AG04450 (cell line): ENCODE results near the gene KCNQ5. TPM values are rescaled to one million over a fixed set of nuclear protein-coding genes. Genes with fewer than 3 reads are reported as not detected.

Source experiments
- CTCF ChIA-PET: fragments of 300-600, 350-600 bp; formaldehyde crosslinking; extraction: SDS; loops from one replicate; lab custom pipeline; 2022; ENCODE audit warnings: antibody characterized with exemption, inconsistent platforms; lab: Charles Lee
- POLR2A ChIA-PET: fragments of 350-600 bp; formaldehyde crosslinking; extraction: SDS; loops from one replicate; lab custom pipeline; 2021; ENCODE audit warnings: antibody characterized with exemption, inconsistent platforms; lab: Yijun Ruan, JAX
- DNase-seq: peaks from one replicate; pipeline ENCODE4 v3.0.0-alpha.2; 2011; ENCODE audit warnings: low read depth, low spot score
- H3K27ac ChIP-seq: one replicate; pipeline ENCODE4 v1.5.1; 2012; ENCODE audit warnings: low read depth, low read length, control low read depth
- H3K27me3 ChIP-seq: one replicate; pipeline ENCODE4 v1.6.0; 2012; ENCODE audit warnings: low read length; ENCODE audit not compliant: control insufficient read depth, insufficient read depth
- H3K4me3 ChIP-seq: 2 replicates; pipeline ENCODE4 v1.5.1; 2011; ENCODE audit warnings: mild to moderate bottlenecking, low read depth, low read length, control low read depth
- H3K9me3 ChIP-seq: 2 replicates; pipeline ENCODE4 v1.5.1; 2012; ENCODE audit warnings: low read length; ENCODE audit not compliant: control insufficient read depth, insufficient read depth
- polyA plus RNA-seq: library from polyadenylated mRNA; depleted of rRNA; stranded (reverse); fragments of >200 nt; gene quantifications from 2 replicates; pipeline ENCODE4 v1.2.3, GENCODE V29; 2011
- TF ChIP-seq, protein P1 (sequence below): IDR thresholded peaks from 2 replicates; pipeline ENCODE4 v1.5.1; 2011; ENCODE audit warnings: low read depth, low read length, control low read depth, inconsistent platforms

KCNQ5 gene
- polyA plus RNA-seq, 1 experiment, result 0.52 TPM

GRCh38 chr6:72864799-72865198 is 242.9 kb downstream of the KCNQ5 start:
- CTCF ChIA-PET, result no interaction called here
- DNase-seq, result no peak
- Histone ChIP-seq H3K4me3 (no peak overlapping the region), H3K27ac (no peak overlapping the region), H3K27me3 (no peaks in the 10 kb centered on the region), H3K9me3 (no peaks in the 10 kb centered on the region)
- POLR2A ChIA-PET, result no interaction called here
- TF ChIP-seq, protein P1, sequence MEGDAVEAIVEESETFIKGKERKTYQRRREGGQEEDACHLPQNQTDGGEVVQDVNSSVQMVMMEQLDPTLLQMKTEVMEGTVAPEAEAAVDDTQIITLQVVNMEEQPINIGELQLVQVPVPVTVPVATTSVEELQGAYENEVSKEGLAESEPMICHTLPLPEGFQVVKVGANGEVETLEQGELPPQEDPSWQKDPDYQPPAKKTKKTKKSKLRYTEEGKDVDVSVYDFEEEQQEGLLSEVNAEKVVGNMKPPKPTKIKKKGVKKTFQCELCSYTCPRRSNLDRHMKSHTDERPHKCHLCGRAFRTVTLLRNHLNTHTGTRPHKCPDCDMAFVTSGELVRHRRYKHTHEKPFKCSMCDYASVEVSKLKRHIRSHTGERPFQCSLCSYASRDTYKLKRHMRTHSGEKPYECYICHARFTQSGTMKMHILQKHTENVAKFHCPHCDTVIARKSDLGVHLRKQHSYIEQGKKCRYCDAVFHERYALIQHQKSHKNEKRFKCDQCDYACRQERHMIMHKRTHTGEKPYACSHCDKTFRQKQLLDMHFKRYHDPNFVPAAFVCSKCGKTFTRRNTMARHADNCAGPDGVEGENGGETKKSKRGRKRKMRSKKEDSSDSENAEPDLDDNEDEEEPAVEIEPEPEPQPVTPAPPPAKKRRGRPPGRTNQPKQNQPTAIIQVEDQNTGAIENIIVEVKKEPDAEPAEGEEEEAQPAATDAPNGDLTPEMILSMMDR, result no peak

- H3K27ac ChIP-seq, result no peak overlapping the region
- ChIA-PET CTCF (no interaction called here), POLR2A (interaction anchor here (0.7 kb wide), 1 partner anchor 38 kb away, joined by 6 read pairs; no protein-coding TSS in a partner anchor)
- no peaks in the 10 kb centered on the region for H3K9me3 ChIP-seq
- H3K4me3 ChIP-seq, result no peak overlapping the region
- H3K27me3 ChIP-seq, result no peaks in the 10 kb centered on the region
- TF ChIP-seq, protein P1, result no peak
- no peak for DNase-seq
Measured at GRCh38 chr6:72865467-72865866, 243.6 kb downstream of the KCNQ5 start.

GRCh38 chr6:72869621-72870020 is 247.8 kb downstream of the KCNQ5 start:
- TF ChIP-seq, protein P1, result no peak
- CTCF ChIA-PET, result interaction anchor here (0.6 kb wide), 1 partner anchor 14 kb away, joined by 3 read pairs; no protein-coding TSS in a partner anchor
- POLR2A ChIA-PET, result no interaction called here

DNA sequence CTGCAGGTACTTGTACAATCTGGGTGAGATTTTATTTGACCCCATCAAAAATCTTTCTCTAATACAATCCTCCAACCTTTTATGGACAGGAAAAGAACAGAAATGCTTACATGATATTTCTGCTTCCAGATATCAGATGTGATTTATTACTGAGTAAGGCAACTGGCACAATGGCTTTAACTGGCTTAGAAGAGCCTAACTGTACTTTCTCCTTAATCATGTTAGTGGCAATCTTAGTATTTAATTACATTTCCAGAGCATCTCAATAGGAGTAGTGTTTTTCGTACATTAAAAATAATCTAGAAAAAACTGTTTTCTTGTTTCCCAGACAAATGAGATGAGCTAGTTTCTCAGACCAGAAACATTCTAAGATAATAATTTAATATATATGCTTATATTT is 251.6 kb downstream of the KCNQ5 start:
- CTCF ChIA-PET, result no interaction called here
- TF ChIP-seq, protein P1, result no peak

More at GRCh38 chr6:72869621-72870020, 247.8 kb downstream of the KCNQ5 start:
- no peak overlapping the region for H3K4me3 ChIP-seq
- H3K27me3 ChIP-seq, result no peaks in the 10 kb centered on the region
- no peaks in the 10 kb centered on the region for H3K9me3 ChIP-seq
- DNase-seq, result no peak
- H3K27ac ChIP-seq, result no peak overlapping the region

GRCh38 chr6:72876256-72876655 is 254.4 kb downstream of the KCNQ5 start:
- ChIA-PET CTCF (no interaction called here), POLR2A (no interaction called here)
- TF ChIP-seq, protein P1, result no peak
- Histone ChIP-seq H3K9me3 (no peaks in the 10 kb centered on the region), H3K4me3 (no peak overlapping the region), H3K27ac (no peak overlapping the region), H3K27me3 (no peaks in the 10 kb centered on the region)
- DNase-seq, result no peak

More for the DNA sequence above, 251.6 kb downstream of the KCNQ5 start:
- H3K27me3 ChIP-seq, result no peaks in the 10 kb centered on the region
- POLR2A ChIA-PET, result no interaction called here
- DNase-seq, result no peak
- H3K9me3 ChIP-seq, result no peaks in the 10 kb centered on the region
- no peak overlapping the region for H3K27ac ChIP-seq
- H3K4me3 ChIP-seq, result no peak overlapping the region
